ENCODE data around the gene MORC3. TPM values are rescaled to one million over a fixed set of nuclear protein-coding genes. Genes with fewer than 3 reads are reported as not detected.
A peak's percentile ranks its signal among the peaks of the same experiment; 100 is the strongest.
"Not testable (repeated sequence)": the region's sequence is repeated elsewhere in the genome, so short reads cannot be mapped to it uniquely, and the experiment has no call there.

MORC3 gene
- total RNA-seq, 1 experiment from 2014 or later = 20.0 TPM

DNA sequence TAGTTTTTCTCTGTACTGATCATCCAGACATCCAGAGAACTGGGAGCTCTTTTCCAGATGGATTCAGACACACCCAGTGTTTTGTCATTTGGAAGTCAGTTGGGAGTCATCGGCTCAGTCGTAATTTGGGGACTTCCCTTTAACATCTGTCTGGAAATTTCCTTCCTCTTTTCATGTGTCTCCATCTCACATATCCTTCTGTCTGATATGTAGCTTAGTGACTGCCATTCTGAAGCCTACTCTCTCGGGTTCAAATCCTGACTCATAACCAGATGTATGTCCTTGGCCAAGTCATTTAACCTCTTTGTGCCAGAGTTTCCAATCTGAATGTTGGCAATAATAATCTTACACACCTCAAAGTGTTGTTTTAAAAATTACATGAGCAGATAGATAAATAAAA is 3.0 kb downstream of the MORC3 start:
- no peak for DNase-seq (ENCODE audit: low read depth)

DNA sequence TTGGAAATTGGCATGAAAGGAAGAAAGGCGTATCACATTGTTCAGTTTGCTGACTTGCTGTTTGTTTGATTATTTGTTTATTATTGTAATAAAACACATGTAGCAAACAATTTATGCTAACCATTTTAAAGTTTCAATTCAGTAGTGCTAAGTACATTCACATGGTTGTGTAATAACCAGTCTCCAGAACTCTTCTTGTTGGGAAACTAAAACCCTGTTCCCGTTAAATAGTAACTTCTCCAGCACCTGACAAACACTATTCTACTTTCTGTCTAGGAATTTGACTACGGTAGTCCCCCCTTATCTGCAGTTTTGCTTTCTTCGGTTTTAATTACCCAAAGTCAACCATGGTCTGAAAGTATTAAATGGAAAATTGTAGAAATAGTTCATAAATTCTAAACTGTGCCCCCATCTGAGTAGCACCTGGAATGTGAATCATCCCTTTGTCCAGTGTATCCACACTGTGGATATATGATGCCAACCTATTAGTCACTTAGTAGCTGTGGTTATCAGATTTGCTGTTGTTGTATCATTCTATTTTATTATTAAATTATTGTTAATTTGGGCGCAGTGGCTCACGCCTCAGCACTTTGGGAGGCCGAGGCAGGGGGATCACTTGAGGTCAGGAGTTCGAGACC is 5.5 kb downstream of the MORC3 start:
- peak; percentile 61 for DNase-seq (ENCODE audit: low read depth)

- DNase-seq (ENCODE audit: low read depth) = peak; percentile 57
Observed at GRCh38 chr21:36330904-36331303, 10.9 kb downstream of the MORC3 start.

GRCh38 chr21:36337099-36337509 is 17.1 kb downstream of the MORC3 start:
- DNase-seq (ENCODE audit: low read depth) = peak; percentile 57

- no peak for DNase-seq (ENCODE audit: low read depth)
Observed at GRCh38 chr21:36338975-36339374, 19.0 kb downstream of the MORC3 start.

DNA sequence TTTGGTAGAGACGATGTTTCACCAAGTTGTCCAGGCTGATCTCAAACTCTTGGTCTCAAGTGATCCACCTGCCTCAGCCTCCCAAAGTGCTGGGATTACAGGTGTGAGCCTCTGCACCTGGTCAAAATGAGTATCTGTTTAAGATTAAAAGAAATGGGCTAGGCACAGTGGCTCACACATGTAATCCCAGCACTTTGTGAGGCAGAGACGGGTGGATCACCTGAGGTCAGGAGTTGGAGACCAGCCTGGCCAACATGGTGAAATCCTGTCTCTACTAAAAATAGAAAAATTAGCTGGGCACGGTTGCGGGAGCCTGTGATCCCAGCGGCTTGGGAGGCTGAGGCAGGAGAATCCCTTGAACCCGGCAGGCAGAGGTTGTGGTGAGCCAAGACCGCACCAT is 22.6 kb downstream of the MORC3 start:
- not testable (repeated sequence) for DNase-seq (ENCODE audit: low read depth)

DNA sequence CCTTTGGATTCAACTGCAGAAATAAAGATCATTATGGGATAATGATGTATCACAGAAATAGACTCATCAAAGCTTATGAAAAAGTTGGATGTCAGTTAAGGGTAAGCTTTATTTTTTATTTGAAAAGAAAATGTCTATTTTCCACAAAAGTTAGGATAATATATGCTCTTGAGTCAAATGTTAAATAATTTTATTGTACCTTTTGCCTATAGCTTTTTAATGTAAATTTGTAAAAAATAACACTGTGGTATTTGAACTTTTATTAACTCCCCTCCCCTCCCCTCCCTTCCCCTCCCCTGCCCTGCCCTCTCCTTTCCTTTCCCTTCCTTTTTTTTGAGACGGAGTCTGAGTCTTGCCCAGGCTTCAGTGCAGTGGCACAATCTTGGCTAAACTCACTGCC is 24.9 kb downstream of the MORC3 start:
- DNase-seq (ENCODE audit: low read depth) = no peak

GRCh38 chr21:36347278-36347961 is 27.4 kb downstream of the MORC3 start:
- no peak for DNase-seq (ENCODE audit: low read depth)

DNA sequence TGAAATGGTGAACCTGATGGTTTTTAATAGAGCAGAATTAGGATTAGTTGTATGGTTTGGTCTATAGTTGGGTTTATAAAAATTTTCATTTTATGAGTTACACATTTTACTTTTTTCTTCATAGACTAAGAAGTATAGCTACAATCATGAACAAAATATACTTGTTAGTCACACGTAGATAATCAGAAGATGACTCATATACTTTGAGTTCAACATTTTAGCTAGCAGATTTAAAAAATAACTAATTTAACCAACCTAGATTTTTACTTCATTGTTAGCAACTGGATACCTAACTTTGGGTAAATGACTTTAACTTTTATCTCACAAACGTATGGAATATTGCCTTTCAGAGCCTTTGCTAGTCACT is 27.9 kb downstream of the MORC3 start:
- no peak for DNase-seq (ENCODE audit: low read depth)

DNA sequence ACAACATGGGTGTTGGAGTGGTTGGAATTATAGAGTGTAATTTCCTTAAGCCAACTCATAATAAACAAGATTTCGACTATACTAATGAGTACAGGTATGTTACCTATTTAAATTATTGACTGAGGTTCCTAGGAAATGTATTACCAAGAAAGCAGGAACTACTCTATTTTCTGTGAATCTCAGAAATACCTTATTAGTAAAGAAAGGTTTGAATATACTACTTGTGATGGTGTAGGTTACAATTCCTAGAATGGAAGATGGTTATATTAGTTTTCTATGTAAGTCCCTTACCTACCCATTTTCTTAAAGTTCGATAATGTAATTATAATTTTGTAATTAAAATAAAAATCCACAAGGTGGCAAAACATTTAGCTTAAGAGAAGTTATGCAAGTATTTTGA is 29.3 kb downstream of the MORC3 start:
- no peak for DNase-seq (ENCODE audit: low read depth)

DNA sequence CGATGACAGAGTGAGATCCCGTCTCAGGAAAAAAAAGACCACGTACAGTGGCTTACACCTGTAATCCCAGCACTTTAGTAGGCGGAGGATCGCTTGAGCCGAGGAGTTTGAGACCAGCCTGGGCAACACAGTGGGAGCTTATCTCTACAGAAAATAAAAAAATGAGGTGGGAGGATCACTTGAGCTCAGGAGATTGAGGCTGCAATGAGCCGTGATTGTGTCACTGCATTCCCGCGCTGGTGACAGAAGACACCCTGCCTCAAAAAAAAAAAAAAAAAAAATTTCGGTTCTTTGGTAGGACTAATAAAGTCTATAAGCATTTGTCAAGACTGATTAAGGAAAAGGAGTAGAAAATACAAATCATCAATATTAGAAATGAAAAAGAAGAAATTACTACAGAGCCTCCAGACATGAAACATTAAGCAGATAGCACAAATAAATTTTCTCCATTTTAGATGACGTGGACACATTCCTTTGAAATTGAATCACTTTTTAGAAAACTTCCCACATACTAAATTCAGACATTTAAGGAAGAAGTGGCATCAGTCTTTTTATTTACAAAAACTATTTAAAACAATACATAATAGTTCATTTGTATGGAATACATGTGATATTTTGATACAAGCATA is 30.4 kb downstream of the MORC3 start:
- peak; percentile 53 for DNase-seq (ENCODE audit: low read depth)

DNA sequence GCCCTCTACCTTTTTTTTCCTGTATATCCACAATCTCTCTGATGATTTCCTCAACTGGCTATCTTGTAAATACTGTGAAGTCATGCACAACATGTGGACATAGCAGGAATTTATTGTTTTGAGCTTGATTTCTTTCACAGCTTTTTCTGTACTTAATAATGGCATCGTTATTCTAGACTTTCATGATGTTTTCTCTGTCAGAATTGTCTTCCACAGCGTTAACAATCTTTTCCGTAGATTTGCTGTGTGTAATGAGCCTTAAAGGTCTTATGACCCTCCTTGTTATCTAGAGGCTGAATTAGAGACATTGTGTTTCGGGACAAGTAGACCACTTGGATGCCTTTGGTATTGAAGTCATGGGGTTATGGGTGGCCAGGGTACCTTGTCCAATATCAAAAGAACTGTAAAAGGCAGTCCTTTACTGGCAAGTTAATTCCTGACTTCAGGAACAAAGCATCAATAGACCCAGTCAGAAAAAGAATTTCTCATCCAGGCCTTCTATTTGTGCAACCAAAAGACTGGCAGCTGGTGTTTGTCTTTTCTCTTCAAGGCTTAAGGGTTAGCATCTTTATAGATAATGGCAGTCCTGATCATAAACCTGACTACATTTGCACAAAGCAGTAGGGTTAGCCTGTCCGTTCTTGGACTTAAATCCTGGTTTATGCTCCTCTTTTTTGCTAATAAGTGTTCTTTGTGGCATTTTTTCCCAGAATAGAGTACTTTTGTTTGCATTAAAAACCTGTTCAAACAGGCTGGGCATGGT is 35.1 kb downstream of the MORC3 start:
- DNase-seq (ENCODE audit: low read depth) = no peak

- DNase-seq (ENCODE audit: low read depth) = no peak
Observed at GRCh38 chr21:36355868-36356267, 35.9 kb downstream of the MORC3 start.

GRCh38 chr21:36359185-36359584 is 39.2 kb downstream of the MORC3 start:
- no peak for DNase-seq (ENCODE audit: low read depth)

DNA sequence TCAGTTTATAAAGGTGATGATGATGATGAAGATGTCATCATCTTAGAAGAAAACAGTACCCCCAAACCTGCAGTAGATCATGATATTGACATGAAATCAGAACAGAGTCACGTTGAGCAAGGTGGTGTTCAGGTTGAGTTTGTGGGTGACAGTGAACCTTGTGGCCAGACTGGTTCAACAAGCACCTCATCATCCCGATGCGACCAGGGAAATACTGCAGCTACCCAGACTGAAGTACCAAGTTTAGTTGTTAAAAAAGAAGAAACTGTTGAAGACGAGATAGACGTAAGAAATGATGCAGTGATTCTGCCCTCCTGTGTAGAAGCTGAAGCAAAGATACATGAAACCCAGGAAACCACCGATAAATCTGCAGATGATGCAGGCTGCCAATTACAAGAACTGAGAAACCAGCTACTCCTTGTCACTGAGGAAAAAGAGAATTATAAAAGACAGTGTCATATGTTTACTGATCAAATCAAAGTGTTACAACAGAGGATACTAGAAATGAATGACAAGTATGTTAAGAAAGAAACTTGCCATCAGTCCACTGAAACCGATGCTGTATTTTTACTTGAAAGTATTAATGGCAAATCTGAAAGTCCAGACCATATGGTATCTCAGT is 49.2 kb downstream of the MORC3 start:
- no peak for DNase-seq (ENCODE audit: low read depth)

GRCh38 chr21:36375994-36376393 is 56.0 kb downstream of the MORC3 start:
- no peak for DNase-seq (ENCODE audit: low read depth)

GRCh38 chr21:36377391-36377842 is 57.4 kb downstream of the MORC3 start:
- no peak for DNase-seq (ENCODE audit: low read depth)

- no peak for DNase-seq (ENCODE audit: low read depth)
Observed at GRCh38 chr21:36379251-36379650, 59.3 kb downstream of the MORC3 start.

DNA sequence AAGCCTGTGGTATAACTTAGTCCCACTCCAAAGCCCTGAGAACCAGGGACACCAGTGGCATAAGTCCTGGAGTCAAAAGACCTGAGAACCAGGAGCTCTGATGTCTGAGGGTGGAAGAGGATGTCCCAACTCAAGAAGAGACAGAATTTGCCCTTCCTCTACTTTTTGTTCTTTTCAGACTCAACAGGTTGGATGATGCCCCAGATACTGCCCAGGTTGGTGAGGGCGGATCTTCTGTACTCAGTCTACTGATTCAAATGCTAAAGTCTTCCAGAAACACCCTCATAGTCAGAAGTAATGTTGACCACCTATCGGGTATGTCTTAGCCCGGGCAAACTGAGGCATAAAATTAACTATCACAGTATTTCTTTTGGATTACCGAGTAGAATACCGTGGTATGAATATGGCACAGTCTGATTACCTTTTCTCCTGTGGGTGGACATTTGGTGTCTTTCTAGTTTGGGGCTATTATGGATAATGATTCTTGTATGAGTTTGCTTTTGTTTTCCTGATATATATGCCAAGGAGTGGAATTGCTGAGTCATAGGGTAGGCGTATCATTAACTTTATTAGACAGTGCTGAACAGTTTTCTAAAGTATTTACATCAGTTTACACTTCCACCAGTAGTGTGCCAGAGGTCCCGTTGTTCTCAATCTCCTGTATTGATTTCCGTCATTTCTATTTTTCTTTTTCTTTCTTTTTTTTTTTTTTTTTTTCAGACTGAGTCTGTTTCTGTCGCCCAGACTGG is 62.0 kb downstream of the MORC3 start:
- DNase-seq (ENCODE audit: low read depth) = no peak

DNA sequence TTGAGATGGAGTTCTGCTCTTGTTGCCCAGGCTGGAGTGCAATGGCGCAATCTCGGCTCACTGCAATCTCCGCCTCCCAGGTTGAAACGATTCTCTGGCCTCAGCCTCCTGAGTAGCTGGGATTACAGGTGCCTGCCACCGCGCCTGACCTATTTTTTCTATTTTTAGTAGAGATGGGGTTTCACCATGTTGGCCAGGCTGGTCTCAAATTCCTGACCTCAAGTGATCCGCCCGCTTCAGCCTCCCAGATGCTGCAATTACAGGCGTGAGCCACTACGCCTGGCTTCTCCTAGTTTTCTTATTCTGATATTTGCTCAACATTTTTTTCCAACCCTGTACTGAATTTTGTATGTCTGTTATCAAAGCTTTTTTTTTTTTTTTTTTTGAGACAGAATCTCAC is 62.7 kb downstream of the MORC3 start:
- not testable (repeated sequence) for DNase-seq (ENCODE audit: low read depth)

- no peak for DNase-seq (ENCODE audit: low read depth)
Observed at GRCh38 chr21:36384885-36385232, 64.9 kb downstream of the MORC3 start.
